Type B pancreatic cell (in vitro differentiated cells): ENCODE measurements around the gene PYM1. TPM values are rescaled to one million over a fixed set of nuclear protein-coding genes. Genes with fewer than 3 reads are reported as not detected.
A peak's percentile ranks its signal among the peaks of the same experiment; 100 is the strongest.

Source experiments
- DNase-seq: peaks from one replicate; pipeline ENCODE4 v3.0.0; 2021; ENCODE audit warnings: mixed read lengths; ENCODE audit not compliant: unreplicated experiment; ENCODE audit errors: extremely low spot score
- H3K27ac Mint-ChIP-seq: 2 replicates; pipeline ENCODE4 v1.8.0; 2021; ENCODE audit warnings: mild to moderate bottlenecking, mixed read lengths
- H3K27me3 Mint-ChIP-seq: 2 replicates; pipeline ENCODE4 v1.8.0; 2021; ENCODE audit warnings: mixed read lengths
- H3K36me3 Mint-ChIP-seq: 2 replicates; pipeline ENCODE4 v1.8.0; 2021; ENCODE audit warnings: mixed read lengths
- H3K4me1 Mint-ChIP-seq: one replicate; pipeline ENCODE4 v1.8.0; 2021; ENCODE audit warnings: mixed read lengths; ENCODE audit not compliant: unreplicated experiment
- H3K4me3 Mint-ChIP-seq: 2 replicates; pipeline ENCODE4 v1.8.0; 2021; ENCODE audit warnings: mild to moderate bottlenecking, mixed read lengths
- H3K9me3 Mint-ChIP-seq: 2 replicates; pipeline ENCODE4 v1.8.0; 2021; ENCODE audit warnings: mixed read lengths
- CTCF ChIP-seq: fragments of 200-600 bp; sonication (generic); conservative IDR thresholded peaks from 2 replicates; pipeline ENCODE4 v1.5.0; 2021; ENCODE audit warnings: antibody characterized with exemption, mild to moderate bottlenecking
- long read RNA-seq: library from polyadenylated mRNA; unstranded; transcript quantifications from one replicate; pipeline ENCODE4 v2.0.0, GENCODE V29; 2020
- total RNA-seq: library from RNA; stranded (reverse); gene quantifications from 2 replicates; pipeline ENCODE4 v1.2.1, GENCODE V29; 2021; ENCODE audit warnings: low replicate concordance

The PYM1 gene
- 28.0 and 33.7 TPM in 2 replicates for total RNA-seq
- long read RNA-seq, transcript PYM1-202 (3 exons, 1,073 nt) = minor isoform, 10 of 38 reads
- long read RNA-seq, transcript PYM1-203 (3 exons, 1,226 nt) = major isoform, 22 of 38 reads
- long read RNA-seq, partial matches to known transcripts = 2 of 38 reads
- long read RNA-seq, other reads (novel, unspliced or antisense) = 2 of 38 reads

- Mint-ChIP-seq H3K4me3 (peak within 1 kb of the TSS; percentile 94), H3K36me3 (peaks cover 7% of the 10 kb centered on the region), H3K9me3 (no peaks in the 10 kb centered on the region), H3K27ac (peak within 1 kb of the TSS; percentile 100), H3K27me3 (peaks cover 11% of the 10 kb centered on the region), H3K4me1 (peaks cover 36% of the 10 kb centered on the region)
- TF ChIP-seq CTCF = no peak
- peak; percentile 75 for DNase-seq
Measured at GRCh38 chr12:55927588-55928502, at the start of gene PYM1. TSS of gene PYM1 (minus strand) at chr12:55927894. CDS start at chr12:55927761, 133 bp downstream.

GRCh38 chr12:55974308-55974730 lies 46.6 kb upstream of the PYM1 start:
- DNase-seq = peak; percentile 75
- peaks cover 11% of the 10 kb centered on the region for H3K4me1 Mint-ChIP-seq
- TF ChIP-seq CTCF = no peak

GRCh38 chr12:55973599-55974307 lies 46.1 kb upstream of the PYM1 start, which contains the start of gene RAB5B:
TSS of gene RAB5B (plus strand) at chr12:55974078. CDS start at chr12:55986961, 12,883 bp downstream.
- peaks cover 12% of the 10 kb centered on the region for H3K36me3 Mint-ChIP-seq
- no peak for TF ChIP-seq CTCF
- H3K4me3 Mint-ChIP-seq = no peak within 1 kb of the TSS
- H3K27ac Mint-ChIP-seq = no peak within 1 kb of the TSS
- H3K27me3 Mint-ChIP-seq = no peaks in the 10 kb centered on the region
- peak; percentile 97 for DNase-seq
- no peaks in the 10 kb centered on the region for H3K9me3 Mint-ChIP-seq
- peaks cover 11% of the 10 kb centered on the region for H3K4me1 Mint-ChIP-seq

More at GRCh38 chr12:55974308-55974730, 46.6 kb upstream of the PYM1 start:
- Mint-ChIP-seq H3K4me3 (no peak overlapping the region), H3K36me3 (peaks cover 17% of the 10 kb centered on the region), H3K27ac (no peak overlapping the region), H3K9me3 (no peaks in the 10 kb centered on the region), H3K27me3 (no peaks in the 10 kb centered on the region)

- Mint-ChIP-seq H3K4me3 (no peak overlapping the region), H3K36me3 (peaks cover 15% of the 10 kb centered on the region), H3K4me1 (peaks cover 18% of the 10 kb centered on the region), H3K9me3 (no peaks in the 10 kb centered on the region), H3K27me3 (no peaks in the 10 kb centered on the region), H3K27ac (no peak overlapping the region)
- TF ChIP-seq CTCF = no peak
- no peak for DNase-seq
Measured at GRCh38 chr12:55972911-55973598, 45.4 kb upstream of the PYM1 start.

- H3K9me3 Mint-ChIP-seq = no peaks in the 10 kb centered on the region
- no peaks in the 10 kb centered on the region for H3K27me3 Mint-ChIP-seq
- H3K27ac Mint-ChIP-seq = no peak overlapping the region
- DNase-seq = no peak
- H3K4me1 Mint-ChIP-seq = peaks cover 20% of the 10 kb centered on the region
- H3K4me3 Mint-ChIP-seq = no peak overlapping the region
- TF ChIP-seq CTCF = no peak
- peaks cover 16% of the 10 kb centered on the region for H3K36me3 Mint-ChIP-seq
Measured at GRCh38 chr12:55972456-55972855, 44.8 kb upstream of the PYM1 start.
